Activated CD4-positive, alpha-beta T cell treated with anti-CD3 and anti-CD28 coated beads, Interleukin-10, Interleukin-2, amounts not matched to agents 100 ng/mL and 50 ng/mL, durations not matched to agents 16 hours and 8 hours (primary cell): ENCODE measurements around the gene DZIP1.
A peak's percentile ranks its signal among the peaks of the same experiment; 100 is the strongest.

Experiments used
- DNase-seq: peaks from one replicate; pipeline ENCODE4 v3.0.0-alpha.2; 2020

DZIP1 gene

DNA sequence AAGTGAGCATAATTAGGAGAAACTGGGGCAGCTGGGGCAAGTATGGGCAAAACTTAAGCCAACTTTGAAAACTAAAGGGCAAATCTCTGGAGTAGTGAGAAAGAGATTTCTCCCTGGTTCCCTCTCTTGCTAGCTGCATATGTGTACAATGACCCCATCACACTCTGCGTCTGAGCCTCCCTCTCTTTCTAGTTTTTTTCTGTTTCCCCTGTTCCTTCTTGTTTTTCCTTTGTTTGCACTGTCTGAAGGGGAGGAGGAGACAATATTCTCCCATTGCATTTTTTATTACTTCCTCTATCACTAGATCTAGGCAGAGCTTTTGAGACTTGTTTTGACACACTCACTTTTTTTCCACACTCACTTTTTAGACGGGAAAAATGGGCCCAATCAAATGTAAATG lies 103.2 kb downstream of the DZIP1 start:
- DNase-seq, result no peak

- DNase-seq, result no peak
Observed at GRCh38 chr13:95540888-95541287, 103.6 kb downstream of the DZIP1 start.

DNA sequence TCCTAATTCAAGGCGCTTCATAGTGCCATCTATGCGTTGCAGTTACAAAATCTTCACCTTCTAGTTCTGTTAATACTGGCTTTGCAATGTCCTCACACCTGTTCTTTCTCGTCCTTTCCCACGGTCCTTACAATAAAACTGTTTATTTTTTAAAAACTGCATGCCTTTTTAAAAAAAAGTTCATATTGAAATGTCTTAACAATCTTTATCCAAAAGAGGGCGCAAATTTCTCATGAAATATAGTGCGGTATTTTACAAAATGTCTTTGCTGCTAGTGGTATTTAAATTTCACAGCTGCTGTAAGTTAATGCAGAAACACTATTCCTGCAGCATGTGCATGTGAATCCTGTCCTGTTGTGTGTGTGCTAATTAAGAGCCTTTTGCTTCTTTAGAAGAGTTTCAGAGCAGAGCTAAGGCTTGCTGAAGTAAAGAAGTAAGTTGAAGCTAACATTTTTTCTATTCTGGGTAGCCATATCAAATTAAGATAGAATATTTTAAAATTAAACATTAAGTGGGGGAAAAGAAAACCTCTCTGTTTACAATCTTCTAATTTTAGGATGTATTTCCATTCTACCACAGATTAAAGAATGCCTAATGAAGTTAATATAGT lies 107.8 kb downstream of the DZIP1 start:
- DNase-seq, result peak; percentile 23

DNA sequence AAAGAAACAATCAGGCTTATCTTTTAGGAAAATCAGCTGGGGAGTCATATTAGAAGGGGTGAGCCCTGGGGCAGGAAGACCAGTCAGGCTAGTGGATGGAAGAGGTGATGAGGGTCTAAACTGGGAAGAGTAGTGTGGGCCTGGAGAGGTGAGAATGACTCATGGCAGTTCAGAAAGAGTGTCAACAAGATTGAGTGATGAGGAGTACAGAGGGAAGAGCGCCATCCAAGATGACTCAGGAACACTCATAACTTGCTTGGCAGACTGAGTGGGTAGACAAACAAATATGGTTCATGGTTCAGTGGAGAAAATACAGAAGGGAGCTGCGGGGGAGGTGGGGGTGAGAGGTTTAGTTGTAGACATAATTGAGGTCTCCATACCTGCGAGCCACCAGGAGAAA lies 109.3 kb downstream of the DZIP1 start:
- peak; percentile 22 for DNase-seq

DNA sequence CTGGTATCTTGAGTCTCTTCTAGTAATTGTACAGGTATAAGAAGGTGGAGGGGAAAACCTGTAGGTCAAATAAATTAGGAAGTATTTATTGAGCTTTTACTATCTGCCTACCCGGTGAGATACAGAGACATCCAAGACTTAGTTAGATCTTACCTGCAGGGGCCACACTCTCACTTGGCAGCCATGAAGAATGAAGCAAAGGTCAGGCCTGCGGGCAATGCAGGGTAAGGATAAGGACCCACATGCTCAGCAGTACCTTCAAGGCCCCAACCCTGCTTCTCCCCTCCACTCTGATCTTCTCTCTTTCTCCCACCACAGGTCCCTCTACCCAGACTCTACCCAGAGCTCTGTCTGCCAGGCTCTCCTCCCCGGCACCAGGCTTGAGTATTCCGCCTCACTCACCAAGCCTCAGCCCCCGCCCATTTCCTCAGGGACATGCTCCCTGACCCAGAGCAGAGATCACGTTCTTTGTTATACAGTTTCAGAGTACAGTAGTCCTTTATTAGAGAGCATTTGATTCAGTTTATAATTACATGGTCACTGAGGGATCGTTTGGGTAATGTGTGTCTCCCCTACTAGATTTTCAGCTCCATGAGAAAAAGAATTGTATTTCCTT lies 110.9 kb downstream of the DZIP1 start:
- no peak for DNase-seq

- DNase-seq, result no peak
Observed at GRCh38 chr13:95530178-95530577, 114.3 kb downstream of the DZIP1 start.
